Liver (tissue), 9 donors: ENCODE data around the gene ARID5B. TPM values are rescaled to one million over a fixed set of nuclear protein-coding genes. Genes with fewer than 3 reads are reported as not detected.

Source experiments
- DNase-seq: peaks from one replicate; pipeline ENCODE4 v3.0.0-alpha.2; 2017; ENCODE audit warnings: low spot score
- H3K27ac ChIP-seq, 2 donors: one replicate each; pipeline ENCODE4 v1.7.0; 2013; ENCODE audit warnings: inconsistent platforms in 2 of 2, low read length in 2 of 2, control low read depth in 1 of 2, low read depth in 1 of 2, mild to moderate bottlenecking in 1 of 2
- H3K27me3 ChIP-seq, 4 donors: one replicate each; pipeline versions ENCODE4 v1.6.1 to v1.7.0; 2013; ENCODE audit warnings: low read length in 3 of 4, inconsistent platforms in 1 of 4, mild to moderate bottlenecking in 1 of 4, moderate library complexity in 1 of 4; ENCODE audit not compliant: control insufficient read depth in 4 of 4, insufficient read depth in 4 of 4
- H3K36me3 ChIP-seq, 4 donors: one replicate each; pipeline versions ENCODE4 v1.6.1 to v1.7.0; 2013; ENCODE audit warnings: low read length in 3 of 4, mild to moderate bottlenecking in 3 of 4, low read depth in 1 of 4, moderate library complexity in 1 of 4; ENCODE audit not compliant: control insufficient read depth in 4 of 4, insufficient read depth in 3 of 4
- H3K4me1 ChIP-seq, 4 donors: one replicate each; pipeline versions ENCODE4 v1.6.1 to v1.7.0; 2013; ENCODE audit warnings: low read length in 3 of 4, mild to moderate bottlenecking in 3 of 4, moderate library complexity in 1 of 4; ENCODE audit not compliant: control insufficient read depth in 4 of 4, insufficient read depth in 4 of 4
- H3K4me3 ChIP-seq, 3 donors: one replicate each; pipeline versions ENCODE4 v1.6.1 to v1.7.0; 2013; ENCODE audit warnings: low read length in 3 of 3, control low read depth in 1 of 3, low read depth in 1 of 3, mild to moderate bottlenecking in 1 of 3
- H3K9ac ChIP-seq, 2 donors: one replicate each; pipeline ENCODE4 v1.7.0; 2013; ENCODE audit warnings: low read length in 2 of 2, mild to moderate bottlenecking in 2 of 2, moderate library complexity in 2 of 2, control low read depth in 1 of 2, low read depth in 1 of 2
- H3K9me3 ChIP-seq, 4 donors: one replicate each; pipeline versions ENCODE4 v1.6.1 to v1.7.0; 2013; ENCODE audit warnings: low read length in 3 of 4; ENCODE audit not compliant: control insufficient read depth in 4 of 4
- ATF3 ChIP-seq: IDR thresholded peaks from 2 replicates; pipeline ENCODE4 v1.6.1; 2016; ENCODE audit warnings: antibody characterized with exemption
- EGR1 ChIP-seq, 2 donors: IDR thresholded peaks; 2 replicates each; pipeline ENCODE4 v1.6.1; 2016 to 2018; ENCODE audit warnings: antibody characterized with exemption in 2 of 2, low read depth in 2 of 2
- FOXA1 ChIP-seq: IDR thresholded peaks from 2 replicates; pipeline ENCODE4 v1.6.1; 2016; ENCODE audit warnings: antibody characterized with exemption
- FOXA2 ChIP-seq: IDR thresholded peaks from 2 replicates; pipeline ENCODE4 v1.6.1; 2016; ENCODE audit warnings: antibody characterized with exemption
- HNF4A ChIP-seq, 2 donors: conservative IDR thresholded peaks; 2 replicates each; pipeline ENCODE4 v1.6.1; 2016; ENCODE audit warnings: antibody characterized with exemption in 2 of 2, mild to moderate bottlenecking in 2 of 2
- HNF4G ChIP-seq: IDR thresholded peaks from 2 replicates; pipeline ENCODE4 v1.6.1; 2016; ENCODE audit warnings: antibody characterized with exemption
- JUND ChIP-seq, 2 donors: IDR thresholded peaks; 2 replicates each; pipeline ENCODE4 v1.6.1; 2016; ENCODE audit warnings: antibody characterized with exemption in 2 of 2
- MAX ChIP-seq: IDR thresholded peaks from 2 replicates; pipeline ENCODE4 v1.6.1; 2016; ENCODE audit warnings: antibody characterized with exemption
- NR2F2 ChIP-seq: IDR thresholded peaks from 2 replicates; pipeline ENCODE4 v1.6.1; 2016; ENCODE audit warnings: antibody characterized with exemption
- RAD21 ChIP-seq, 2 donors: IDR thresholded peaks; 2 replicates each; pipeline ENCODE4 v1.6.1; 2016; ENCODE audit warnings: antibody characterized with exemption in 2 of 2, mild to moderate bottlenecking in 2 of 2
- REST ChIP-seq: IDR thresholded peaks from 2 replicates; pipeline ENCODE4 v1.6.1; 2016; ENCODE audit warnings: antibody characterized with exemption, mild to moderate bottlenecking
- RXRA ChIP-seq, 2 donors: IDR thresholded peaks; 2 replicates each; pipeline ENCODE4 v1.6.1; 2017 to 2018; ENCODE audit warnings: antibody characterized with exemption in 2 of 2, mild to moderate bottlenecking in 1 of 2
- SP1 ChIP-seq: IDR thresholded peaks from 2 replicates; pipeline ENCODE4 v1.6.1; 2018; ENCODE audit warnings: antibody characterized with exemption, mild to moderate bottlenecking
- TAF1 ChIP-seq: conservative IDR thresholded peaks from 2 replicates; pipeline ENCODE4 v1.6.1; 2016; ENCODE audit warnings: antibody characterized with exemption, mild to moderate bottlenecking
- ZBTB33 ChIP-seq: IDR thresholded peaks from 2 replicates; pipeline ENCODE4 v1.6.1; 2016; ENCODE audit warnings: antibody characterized with exemption
- WGBS: extraction: QIAGEN DNeasy Blood & Tissue Kit; methylation state at CpG from one replicate; pipeline ENCODE4 v1.1.7; 2013; 5-methylcytosine and 5-hydroxymethylcytosine counted together
- polyA plus RNA-seq, 2 donors: library from polyadenylated mRNA; stranded (reverse) in 1 of 2; unstranded in 1 of 2; fragments of 200-250 nt in 1 of 2; fragments of >200 nt in 1 of 2; fragmentation: Nextera tagmentation in 1 of 2; extraction: Ambion mirVana in 1 of 2; gene quantifications; one replicate each; pipeline versions ENCODE4 v1.2.1 to v1.2.3, GENCODE V29; 2013 to 2015
- total RNA-seq, 2 donors: library from RNA; depleted of rRNA; stranded (reverse); fragments of >200 nt; gene quantifications; one replicate each; pipeline ENCODE4 v1.2.3, GENCODE V29; 2014
- donor health status: healthy.
- donor health status: healthy.
- donor health status: healthy.
- donor health status: healthy.
- donor health status: healthy.

The ARID5B gene
- total and polyA plus RNA-seq, 4 donors: 1.3 to 6.4 (median 5.2) TPM

- 90% methylated on average over 2 of the region's 2 CpGs for WGBS
- Histone ChIP-seq H3K4me3 (no peak overlapping the region), H3K36me3 (no peaks in the 10 kb centered on the region), H3K27me3 (no peaks in the 10 kb centered on the region), H3K4me1 (peaks cover 0 to 9% (median 1%) of the 10 kb centered on the region in 4 donors), H3K9ac (no peak overlapping the region), H3K9me3 (no peaks in the 10 kb centered on the region), H3K27ac (no peak overlapping the region)
- DNase-seq: no peak
- no peak for TF ChIP-seq NR2F2
- no peak for TF ChIP-seq ZBTB33
- TF ChIP-seq FOXA1: no peak
Measured at GRCh38 chr10:61923950-61924274, 22.4 kb downstream of the ARID5B start.

GRCh38 chr10:61929555-61929954 lies 28.1 kb downstream of the ARID5B start:
- H3K9me3 ChIP-seq: no peaks in the 10 kb centered on the region
- WGBS: 90% methylated on average over 4 of the region's 4 CpGs
- H3K27ac ChIP-seq: no peak overlapping the region
- no peaks in the 10 kb centered on the region for H3K4me1 ChIP-seq
- no peak for TF ChIP-seq HNF4G
- TF ChIP-seq RXRA (IDR thresholded peaks at IDR 0.05): no peak
- TF ChIP-seq SP1: no peak
- TF ChIP-seq EGR1 (IDR thresholded peaks at IDR 0.05; ENCODE audit: low read depth in 2 of 2): no peak
- no peak for TF ChIP-seq HNF4A (conservative IDR thresholded peaks at IDR 0.05)
- no peak for TF ChIP-seq MAX
- no peak for TF ChIP-seq REST
- TF ChIP-seq TAF1: no peak
- TF ChIP-seq RAD21 (IDR thresholded peaks at IDR 0.05): no peak
- no peak for TF ChIP-seq JUND (IDR thresholded peaks at IDR 0.05)
- TF ChIP-seq ATF3: no peak
- TF ChIP-seq FOXA1: no peak
- no peak for TF ChIP-seq FOXA2
- no peak overlapping the region for H3K9ac ChIP-seq
- no peaks in the 10 kb centered on the region for H3K27me3 ChIP-seq
- H3K36me3 ChIP-seq: no peaks in the 10 kb centered on the region
- DNase-seq: no peak
- H3K4me3 ChIP-seq: no peak overlapping the region
